SU-DHL-6 (cell line): ENCODE measurements around the gene PPP1R12C.

Experiments
- H2AFZ ChIP-seq: fragments of 200-600 bp; sonication (generic); 2 replicates; pipeline ENCODE4 v1.6.1; 2014; ENCODE audit warnings: low read depth, mild to moderate bottlenecking, moderate library complexity, mixed read lengths, antibody characterized with exemption, low read length; ENCODE audit not compliant: severe bottlenecking
- H3F3A ChIP-seq: fragments of 200-600 bp; shearing (Covaris generic); 2 replicates; pipeline ENCODE4 v1.6.0; 2016; ENCODE audit warnings: antibody characterized with exemption, mild to moderate bottlenecking; ENCODE audit not compliant: insufficient read depth
- H3K27ac ChIP-seq: fragments of 200-600 bp; sonication (generic); 2 replicates; pipeline ENCODE4 v1.5.1; 2016; ENCODE audit warnings: low read depth, mild to moderate bottlenecking, low read length, moderate library complexity, mixed read lengths
- H3K27me3 ChIP-seq: fragments of 200-600 bp; sonication (generic), shearing (Covaris generic); 2 replicates; pipeline ENCODE4 v1.6.0; 2014; ENCODE audit warnings: mild to moderate bottlenecking, low read length
- H3K36me3 ChIP-seq: fragments of 200-600 bp; sonication (generic); 2 replicates; pipeline ENCODE4 v1.6.1; 2014; ENCODE audit warnings: mild to moderate bottlenecking, low read length, mixed read lengths
- H3K4me2 ChIP-seq: fragments of 300-600, 200-600 bp; shearing (Covaris generic), sonication (generic); 2 replicates; pipeline ENCODE4 v1.6.0; 2014; ENCODE audit warnings: low read length, low read depth, mild to moderate bottlenecking; ENCODE audit not compliant: poor library complexity, severe bottlenecking
- H3K4me3 ChIP-seq: fragments of 200-600 bp; sonication (generic); 2 replicates; pipeline ENCODE4 v1.5.1; 2014; ENCODE audit warnings: antibody characterized with exemption, low read length, mild to moderate bottlenecking, mixed read lengths; ENCODE audit not compliant: insufficient read depth, poor library complexity, severe bottlenecking
- H3K79me2 ChIP-seq: fragments of 200-600 bp; sonication (generic); 2 replicates; pipeline ENCODE4 v1.6.1; 2014; ENCODE audit warnings: mild to moderate bottlenecking, low read length, moderate library complexity; ENCODE audit not compliant: insufficient read depth
- H3K9ac ChIP-seq: fragments of 200-600 bp; sonication (generic); 2 replicates; pipeline ENCODE4 v1.7.0; 2014; ENCODE audit warnings: mild to moderate bottlenecking, low read length
- H3K9me2 ChIP-seq: fragments of 200-600 bp; sonication (generic); replicated peaks from 2 replicates; pipeline ENCODE4 v1.6.1; 2014; ENCODE audit warnings: low read length; ENCODE audit not compliant: insufficient read depth
- H3K9me3 ChIP-seq: fragments of 200-600 bp; sonication (generic); 2 replicates; pipeline ENCODE4 v1.6.1; 2014; ENCODE audit warnings: low read length, mixed read lengths; ENCODE audit not compliant: insufficient read depth
- H4K20me1 ChIP-seq: fragments of 200-600 bp; sonication (generic); 2 replicates; pipeline ENCODE4 v1.6.1; 2014; ENCODE audit warnings: low read depth, mild to moderate bottlenecking, antibody characterized with exemption, low read length, moderate library complexity, mixed read lengths
- CTCF ChIP-seq: fragments of 200-600 bp; sonication (generic); IDR thresholded peaks from one replicate; pipeline ENCODE4 v1.5.1; 2017; ENCODE audit warnings: antibody characterized with exemption, mild to moderate bottlenecking, low read length, moderate library complexity; ENCODE audit not compliant: insufficient read depth, poor library complexity, severe bottlenecking
- EZH2phosphoT487 ChIP-seq: fragments of 200-600 bp; sonication (generic), shearing (Covaris generic); conservative IDR thresholded peaks from 2 replicates; pipeline ENCODE4 v1.6.1; 2018; ENCODE audit warnings: mild to moderate bottlenecking, antibody characterized with exemption, low read length, moderate library complexity, mixed read lengths

Gene PPP1R12C

GRCh38 chr19:55048446-55048845, 69.0 kb downstream of the PPP1R12C start:
- no peaks in the 10 kb centered on the region for H3K79me2 ChIP-seq
- no peak overlapping the region for H3K4me2 ChIP-seq
- no peak overlapping the region for H3K4me3 ChIP-seq
- no peaks in the 10 kb centered on the region for H4K20me1 ChIP-seq
- no peaks in the 10 kb centered on the region; the same call in 1 of the 2 replicates for H3F3A ChIP-seq
- no peaks in the 10 kb centered on the region for H3K27me3 ChIP-seq
- no peak for TF ChIP-seq CTCF
- TF ChIP-seq EZH2phosphoT487 = no peak
- no peaks in the 10 kb centered on the region for H3K36me3 ChIP-seq
- no peaks in the 10 kb centered on the region for H3K9me3 ChIP-seq
- no peaks in the 10 kb centered on the region for H3K9me2 ChIP-seq
- H3K27ac ChIP-seq = no peak overlapping the region
- H2AFZ ChIP-seq = no peak overlapping the region
- H3K9ac ChIP-seq = no peak overlapping the region

GRCh38 chr19:55047951-55048350, 69.5 kb downstream of the PPP1R12C start:
- Histone ChIP-seq H3K27ac (no peak overlapping the region), H3F3A (no peaks in the 10 kb centered on the region; the same call in 1 of the 2 replicates), H3K9ac (no peak overlapping the region), H4K20me1 (no peaks in the 10 kb centered on the region), H3K4me3 (no peak overlapping the region), H3K79me2 (no peaks in the 10 kb centered on the region), H3K9me3 (no peaks in the 10 kb centered on the region), H3K36me3 (no peaks in the 10 kb centered on the region), H2AFZ (no peak overlapping the region), H3K27me3 (no peaks in the 10 kb centered on the region), H3K9me2 (no peaks in the 10 kb centered on the region), H3K4me2 (no peak overlapping the region)
- no peak for TF ChIP-seq EZH2phosphoT487
- TF ChIP-seq CTCF = no peak

- H3K4me3 ChIP-seq = no peak overlapping the region
- no peaks in the 10 kb centered on the region for H3K9me3 ChIP-seq
- no peaks in the 10 kb centered on the region for H3K9me2 ChIP-seq
- no peaks in the 10 kb centered on the region for H3K79me2 ChIP-seq
- H4K20me1 ChIP-seq = no peaks in the 10 kb centered on the region
- no peak overlapping the region for H3K9ac ChIP-seq
- no peaks in the 10 kb centered on the region for H3K36me3 ChIP-seq
- H3K27me3 ChIP-seq = no peaks in the 10 kb centered on the region
- no peak overlapping the region for H3K4me2 ChIP-seq
- no peak overlapping the region for H2AFZ ChIP-seq
- no peak for TF ChIP-seq CTCF
- H3K27ac ChIP-seq = no peak overlapping the region
- H3F3A ChIP-seq = no peaks in the 10 kb centered on the region; the same call in 1 of the 2 replicates
Measured at GRCh38 chr19:55046975-55047622, 70.3 kb downstream of the PPP1R12C start.
